Fibroblast of villous mesenchyme (primary cell): Measurements from ENCODE around the gene SLC4A7. TPM values are rescaled to one million over a fixed set of nuclear protein-coding genes. Genes with fewer than 3 reads are reported as not detected.

Experiments
- DNase-seq: peaks from one replicate; pipeline ENCODE4 v3.0.0-alpha.2; 2010; ENCODE audit warnings: low read depth
- H3K4me3 ChIP-seq: 2 replicates; pipeline ENCODE4 v1.5.1; 2011; ENCODE audit warnings: low read depth, mild to moderate bottlenecking, low read length
- CTCF ChIP-seq: IDR thresholded peaks from 2 replicates; pipeline ENCODE4 v1.5.1; 2012; ENCODE audit warnings: low read depth, mild to moderate bottlenecking, low read length; ENCODE audit not compliant: insufficient read depth
- total RNA-seq: library from RNA; depleted of rRNA; stranded (reverse); fragments of >200 nt; gene quantifications from 2 replicates; pipeline ENCODE4 v1.2.3, GENCODE V29; 2012

SLC4A7 gene
- total RNA-seq, 1 donor = 78.2 TPM

GRCh38 chr3:27456554-27456953 is 27.6 kb downstream of the SLC4A7 start:
- no peak overlapping the region for H3K4me3 ChIP-seq
- no peak for TF ChIP-seq CTCF
- DNase-seq = peak; percentile 62

- H3K4me3 ChIP-seq = no peak overlapping the region
- TF ChIP-seq CTCF = no peak
- DNase-seq = peak; percentile 57
Observed at GRCh38 chr3:27454914-27455313, 29.3 kb downstream of the SLC4A7 start.

GRCh38 chr3:27454461-27454860 is 29.7 kb downstream of the SLC4A7 start:
- TF ChIP-seq CTCF = no peak
- H3K4me3 ChIP-seq = no peak overlapping the region
- DNase-seq = no peak

GRCh38 chr3:27452368-27453090 is 31.7 kb downstream of the SLC4A7 start:
- H3K4me3 ChIP-seq = no peak overlapping the region
- no peak for TF ChIP-seq CTCF
- DNase-seq = peak; percentile 71

- TF ChIP-seq CTCF = no peak
- H3K4me3 ChIP-seq = no peak overlapping the region
- DNase-seq = peak; percentile 69
Observed at GRCh38 chr3:27451842-27452241, 32.3 kb downstream of the SLC4A7 start.

- no peak for TF ChIP-seq CTCF
- no peak for DNase-seq
- H3K4me3 ChIP-seq = no peak overlapping the region
Observed at GRCh38 chr3:27451251-27451650, 32.9 kb downstream of the SLC4A7 start.
